ENCODE data around the gene KRTAP12-4. TPM values are rescaled to one million over a fixed set of nuclear protein-coding genes. Genes with fewer than 3 reads are reported as not detected.
"Not testable (repeated sequence)": the region's sequence is repeated elsewhere in the genome, so short reads cannot be mapped to it uniquely, and the experiment has no call there.

Gene KRTAP12-4
- total RNA-seq, 2 experiments from 2014 or later: not detected

DNA sequence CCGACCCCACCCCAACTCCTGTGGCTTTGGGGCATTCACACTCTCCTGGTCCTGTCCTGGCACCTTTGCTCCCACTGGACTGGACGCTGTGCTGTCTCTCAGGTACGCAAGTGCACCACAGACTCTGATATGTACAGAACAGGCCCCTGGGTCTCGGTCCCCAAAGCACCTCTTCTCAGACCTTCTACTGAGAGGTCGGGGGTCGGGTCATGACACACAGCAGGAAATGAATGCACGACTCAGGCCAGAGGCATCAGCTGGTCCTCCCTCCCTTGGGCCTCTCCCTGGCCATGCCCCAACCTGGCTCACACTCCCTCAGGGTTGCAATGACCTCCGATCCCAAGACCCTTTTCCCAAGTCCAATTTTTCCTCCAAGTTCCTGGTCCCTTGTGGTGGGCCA lies 40.7 kb upstream of the KRTAP12-4 start:
- Mint-ChIP-seq H3K27me3 (peaks cover 41% of the 10 kb centered on the region), H3K4me1 (peaks cover 20% of the 10 kb centered on the region), H3K9me3 (peaks cover 17% of the 10 kb centered on the region), H3K4me3 (no peak overlapping the region), H3K27ac (no peak overlapping the region), H3K36me3 (peaks cover 6% of the 10 kb centered on the region)
- DNase-seq: no peak

DNA sequence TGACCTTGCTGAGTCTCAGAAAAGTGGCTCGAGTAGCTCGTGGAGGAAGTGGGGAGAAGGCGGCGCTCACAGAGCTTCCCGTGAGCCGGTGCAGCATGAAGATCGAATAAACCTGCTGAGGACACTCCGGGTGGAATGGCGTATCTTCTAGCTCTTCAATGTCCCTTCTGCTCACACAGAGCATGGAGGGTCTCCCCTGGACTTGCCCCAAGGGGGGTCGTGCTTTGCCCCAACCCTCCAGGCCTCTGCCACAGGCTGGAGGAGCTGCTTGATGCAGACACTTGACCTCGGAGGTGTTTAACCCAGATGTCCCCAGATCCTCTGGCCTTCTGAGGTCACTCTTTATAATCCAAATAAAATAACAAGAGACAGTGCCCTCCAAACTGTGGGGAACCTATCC lies 40.3 kb upstream of the KRTAP12-4 start:
- Mint-ChIP-seq H3K27me3 (peaks cover 37% of the 10 kb centered on the region), H3K9me3 (peaks cover 17% of the 10 kb centered on the region), H3K4me3 (no peak overlapping the region), H3K27ac (no peak overlapping the region), H3K36me3 (peaks cover 6% of the 10 kb centered on the region), H3K4me1 (peaks cover 20% of the 10 kb centered on the region)
- DNase-seq: no peak

GRCh38 chr21:44692798-44693512 lies 38.5 kb upstream of the KRTAP12-4 start:
- no peak overlapping the region for H3K4me3 Mint-ChIP-seq
- DNase-seq: no peak
- H3K27ac Mint-ChIP-seq: no peak overlapping the region
- peaks cover 6% of the 10 kb centered on the region for H3K36me3 Mint-ChIP-seq
- H3K4me1 Mint-ChIP-seq: peaks cover 16% of the 10 kb centered on the region
- peaks cover 17% of the 10 kb centered on the region for H3K9me3 Mint-ChIP-seq
- peaks cover 22% of the 10 kb centered on the region for H3K27me3 Mint-ChIP-seq

DNA sequence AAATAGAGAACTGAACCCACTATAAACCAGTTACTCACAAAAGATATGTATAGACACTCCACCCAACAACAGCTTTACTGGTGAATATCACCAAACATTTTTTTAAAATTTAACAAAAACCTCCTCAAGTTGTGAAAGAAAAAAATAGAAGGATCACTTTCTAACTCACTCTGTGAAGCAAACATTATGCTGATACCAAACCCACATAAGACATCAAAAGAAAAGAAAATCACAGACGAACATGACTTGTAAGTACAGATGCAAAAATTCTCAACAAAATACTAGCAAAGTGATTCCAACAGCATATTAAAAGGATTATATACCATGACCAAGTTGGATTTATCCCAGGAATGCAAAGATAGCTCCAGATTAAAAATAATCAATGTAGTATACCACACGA lies 37.2 kb upstream of the KRTAP12-4 start:
- Mint-ChIP-seq H3K4me1 (peaks cover 12% of the 10 kb centered on the region), H3K4me3 (no peak overlapping the region), H3K27ac (no peak overlapping the region), H3K27me3 (peaks cover 9% of the 10 kb centered on the region), H3K36me3 (peaks cover 6% of the 10 kb centered on the region), H3K9me3 (peaks cover 17% of the 10 kb centered on the region)
- DNase-seq: no peak

DNA sequence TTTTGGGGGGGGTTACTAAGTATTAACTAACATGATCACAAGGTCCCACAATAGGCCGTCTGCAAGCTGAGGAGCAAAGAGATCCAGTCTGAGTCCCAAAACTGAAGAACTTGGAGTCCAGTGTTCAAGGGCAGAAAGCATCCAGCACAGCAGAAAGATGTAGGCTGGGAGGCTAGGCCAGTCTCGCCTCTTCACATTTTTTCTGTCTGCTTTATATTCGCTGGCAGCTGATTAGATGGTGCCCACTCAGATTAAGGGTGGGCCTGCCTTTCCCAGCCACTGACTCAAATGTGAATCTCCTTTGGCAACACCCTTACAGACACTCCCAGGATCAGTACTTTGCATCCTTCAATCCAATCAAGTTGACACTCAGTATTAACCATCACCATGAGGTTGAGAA lies 35.3 kb upstream of the KRTAP12-4 start:
- not testable (repeated sequence) for H3K36me3 Mint-ChIP-seq, H3K4me3 Mint-ChIP-seq, H3K27me3 Mint-ChIP-seq, H3K27ac Mint-ChIP-seq, DNase-seq
- Mint-ChIP-seq H3K9me3 (peaks cover 17% of the 10 kb centered on the region), H3K4me1 (peaks cover 18% of the 10 kb centered on the region)

DNA sequence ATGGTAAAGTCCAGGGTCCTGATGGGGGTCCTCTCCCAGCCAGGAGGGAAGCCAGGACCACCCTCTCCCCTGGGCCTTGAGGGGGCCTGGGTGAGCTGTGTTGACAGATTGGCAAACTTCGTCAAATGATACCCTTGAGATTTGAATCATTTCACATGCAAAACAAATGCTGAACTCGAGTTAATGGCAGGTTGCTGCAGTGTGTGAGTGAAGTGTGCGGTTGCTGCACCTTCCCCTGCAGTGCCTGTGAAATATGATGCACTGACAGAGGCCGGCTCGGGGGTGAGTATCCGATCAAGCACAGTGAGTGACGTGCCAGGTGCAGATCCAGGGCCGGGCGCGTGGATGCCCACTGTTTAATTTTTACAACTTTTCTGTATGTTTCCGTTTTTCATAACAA lies 33.2 kb upstream of the KRTAP12-4 start:
- Mint-ChIP-seq H3K4me1 (peaks cover 18% of the 10 kb centered on the region), H3K4me3 (no peak overlapping the region), H3K27me3 (no peaks in the 10 kb centered on the region), H3K27ac (no peak overlapping the region), H3K36me3 (peaks cover 1% of the 10 kb centered on the region), H3K9me3 (peaks cover 7% of the 10 kb centered on the region)
- DNase-seq: no peak

DNA sequence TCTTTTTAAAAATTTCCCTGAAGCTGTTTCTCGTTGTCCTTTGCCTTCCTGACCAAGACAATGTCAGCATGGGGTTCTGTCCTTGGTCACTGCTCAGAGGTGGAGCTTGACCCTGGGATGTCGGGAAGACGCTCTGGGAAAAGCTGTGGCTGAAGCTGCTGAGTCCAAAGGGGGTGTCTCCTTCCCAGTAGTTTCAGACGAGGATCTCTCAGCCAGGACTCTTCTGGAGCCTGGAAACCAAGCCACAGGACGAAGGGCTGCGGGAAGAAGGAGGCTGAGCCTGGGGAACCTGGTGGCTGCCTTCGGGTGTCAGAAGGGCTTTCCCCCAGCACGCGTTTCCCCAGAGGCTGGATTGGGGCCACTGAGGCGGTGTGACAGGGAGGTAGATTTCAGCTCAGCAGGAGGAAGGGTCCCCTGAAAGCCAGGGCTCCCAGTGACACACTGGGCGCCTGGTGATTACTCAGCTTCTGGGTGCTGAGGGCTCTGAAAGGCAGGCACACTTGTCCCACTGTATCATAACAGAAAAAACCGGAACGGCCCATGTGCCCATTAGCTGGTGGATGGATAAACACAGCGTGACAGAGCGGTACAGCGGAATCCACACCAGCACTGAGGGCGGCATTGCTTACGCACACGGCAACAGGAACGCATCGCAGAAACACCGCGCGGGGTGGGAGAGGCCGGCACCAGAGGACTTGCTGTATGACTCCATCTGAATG lies 32.5 kb upstream of the KRTAP12-4 start:
- H3K27ac Mint-ChIP-seq: no peak overlapping the region
- H3K4me1 Mint-ChIP-seq: peaks cover 17% of the 10 kb centered on the region
- H3K36me3 Mint-ChIP-seq: no peaks in the 10 kb centered on the region

DNA sequence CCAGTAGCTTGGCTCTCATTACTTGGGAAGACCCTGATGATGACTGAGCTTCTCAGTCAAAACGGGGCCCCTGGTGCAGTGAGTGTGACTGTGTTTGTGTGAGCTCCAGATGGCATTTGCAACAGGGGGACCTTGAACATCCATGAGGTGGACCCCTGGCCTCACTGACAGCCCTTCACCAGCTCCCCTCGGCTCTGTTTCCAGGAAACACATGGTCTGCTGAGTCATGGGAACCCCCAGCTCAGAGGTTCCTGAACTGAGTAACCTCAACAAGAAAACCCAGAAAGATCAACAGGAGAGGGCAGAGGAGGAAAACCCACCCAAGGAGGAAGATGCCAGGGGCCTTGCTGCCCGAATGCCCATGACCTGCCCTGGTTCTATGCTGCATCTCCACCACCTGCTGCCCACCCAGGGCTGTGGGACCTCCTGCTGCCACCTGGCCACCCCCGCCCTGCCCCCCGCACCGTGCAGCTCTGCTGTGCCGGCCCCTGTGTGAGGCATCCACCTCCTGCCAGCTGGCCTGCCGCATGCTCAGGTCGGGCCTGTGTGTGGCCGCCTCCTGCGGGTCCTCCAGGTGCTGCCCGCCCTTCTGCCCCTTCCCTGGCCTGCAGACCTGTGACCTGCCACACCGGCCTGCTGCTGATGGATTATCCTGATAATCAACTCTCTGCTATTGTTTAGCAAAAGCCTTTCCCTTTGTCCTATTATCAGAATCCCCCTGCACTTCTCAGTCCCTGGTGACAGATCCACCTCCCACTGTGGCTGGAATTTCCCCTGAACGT lies 31.7 kb upstream of the KRTAP12-4 start:
- H3K27me3 Mint-ChIP-seq: no peaks in the 10 kb centered on the region
- H3K27ac Mint-ChIP-seq: no peak overlapping the region
- peaks cover 8% of the 10 kb centered on the region for H3K4me1 Mint-ChIP-seq
- no peak overlapping the region for H3K4me3 Mint-ChIP-seq
- no peak for DNase-seq
- no peaks in the 10 kb centered on the region for H3K9me3 Mint-ChIP-seq
- H3K36me3 Mint-ChIP-seq: no peaks in the 10 kb centered on the region

More for the DNA sequence above, 32.5 kb upstream of the KRTAP12-4 start:
- H3K4me3 Mint-ChIP-seq: no peak overlapping the region
- no peaks in the 10 kb centered on the region for H3K27me3 Mint-ChIP-seq
- H3K9me3 Mint-ChIP-seq: peaks cover 3% of the 10 kb centered on the region
- no peak for DNase-seq

- DNase-seq, H3K27me3 Mint-ChIP-seq, H3K36me3 Mint-ChIP-seq, H3K4me3 Mint-ChIP-seq, H3K9me3 Mint-ChIP-seq, H3K4me1 Mint-ChIP-seq, H3K27ac Mint-ChIP-seq: not testable (repeated sequence)
Observed at GRCh38 chr21:44685050-44685449, 30.6 kb upstream of the KRTAP12-4 start.

- H3K36me3 Mint-ChIP-seq: no peaks in the 10 kb centered on the region
- peaks cover 1% of the 10 kb centered on the region for H3K9me3 Mint-ChIP-seq
- H3K27ac Mint-ChIP-seq: no peak overlapping the region
- H3K27me3 Mint-ChIP-seq: no peaks in the 10 kb centered on the region
- H3K4me3 Mint-ChIP-seq: no peak overlapping the region
- H3K4me1 Mint-ChIP-seq: peaks cover 6% of the 10 kb centered on the region
- DNase-seq: no peak
Observed at GRCh38 chr21:44684483-44684882, 30.0 kb upstream of the KRTAP12-4 start.

- Mint-ChIP-seq H3K27ac (no peak overlapping the region), H3K36me3 (no peaks in the 10 kb centered on the region)
Observed at GRCh38 chr21:44684077-44684476, 29.6 kb upstream of the KRTAP12-4 start.

DNA sequence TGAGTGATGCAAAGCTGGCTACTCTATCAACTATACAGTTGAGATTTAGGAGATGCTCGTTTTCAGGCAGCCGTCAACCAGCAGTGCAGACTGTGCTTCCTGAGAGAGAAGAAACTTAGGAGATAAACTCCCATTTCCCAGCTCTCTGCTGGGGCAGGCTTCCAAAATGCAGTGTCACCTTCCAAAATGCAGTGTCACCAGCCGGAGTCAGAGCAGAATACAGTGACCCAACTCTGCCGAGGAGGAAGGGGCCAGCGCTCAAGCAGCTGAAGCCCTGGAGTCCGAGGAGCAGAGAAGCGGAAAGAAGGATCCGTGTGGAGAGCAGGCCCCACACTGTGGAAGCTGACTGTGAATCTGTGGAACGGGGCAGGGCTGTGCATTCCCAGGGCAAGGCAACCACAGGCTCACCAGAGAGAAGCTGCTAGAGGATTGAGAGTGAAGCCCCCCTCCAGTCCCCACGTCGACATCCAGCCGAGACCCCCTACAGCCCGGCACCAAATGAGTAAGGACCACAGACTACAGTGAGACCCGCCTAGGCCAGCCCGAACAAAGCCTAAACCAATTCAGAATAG lies 28.2 kb upstream of the KRTAP12-4 start:
- H3K36me3 Mint-ChIP-seq: no peaks in the 10 kb centered on the region
- H3K4me3 Mint-ChIP-seq: no peak overlapping the region

More at GRCh38 chr21:44684077-44684476, 29.6 kb upstream of the KRTAP12-4 start:
- no peak for DNase-seq
- no peak overlapping the region for H3K4me3 Mint-ChIP-seq
- peaks cover 1% of the 10 kb centered on the region for H3K9me3 Mint-ChIP-seq
- peaks cover 6% of the 10 kb centered on the region for H3K4me1 Mint-ChIP-seq
- no peaks in the 10 kb centered on the region for H3K27me3 Mint-ChIP-seq

GRCh38 chr21:44681861-44682579 lies 27.6 kb upstream of the KRTAP12-4 start, which contains the start of gene KRTAP12-1:
TSS of gene KRTAP12-1 (minus strand) at chr21:44682163. CDS start at chr21:44682123, 40 bp downstream.
- peaks cover 6% of the 10 kb centered on the region for H3K4me1 Mint-ChIP-seq
- no peak within 1 kb of the TSS for H3K4me3 Mint-ChIP-seq
- H3K27me3 Mint-ChIP-seq: no peaks in the 10 kb centered on the region
- no peaks in the 10 kb centered on the region for H3K36me3 Mint-ChIP-seq
- H3K27ac Mint-ChIP-seq: no peak within 1 kb of the TSS
- H3K9me3 Mint-ChIP-seq: peaks cover 1% of the 10 kb centered on the region
- no peak for DNase-seq

More for the DNA sequence above, 28.2 kb upstream of the KRTAP12-4 start:
- DNase-seq: no peak
- Mint-ChIP-seq H3K27me3 (no peaks in the 10 kb centered on the region), H3K27ac (no peak overlapping the region), H3K4me1 (peaks cover 6% of the 10 kb centered on the region), H3K9me3 (peaks cover 1% of the 10 kb centered on the region)

GRCh38 chr21:44681152-44681551 lies 26.7 kb upstream of the KRTAP12-4 start:
- no peak overlapping the region for H3K4me3 Mint-ChIP-seq
- no peaks in the 10 kb centered on the region for H3K27me3 Mint-ChIP-seq
- peaks cover 3% of the 10 kb centered on the region for H3K4me1 Mint-ChIP-seq
- no peak overlapping the region for H3K27ac Mint-ChIP-seq
- no peak for DNase-seq
- H3K36me3 Mint-ChIP-seq: no peaks in the 10 kb centered on the region
- H3K9me3 Mint-ChIP-seq: peaks cover 1% of the 10 kb centered on the region

Measured in activated naive CD8-positive, alpha-beta T cell treated with anti-CD3 and anti-CD28 coated beads for 36 hours (primary cell).